MCF 10A (cell line): ENCODE data around the gene GPATCH2L. TPM values are rescaled to one million over a fixed set of nuclear protein-coding genes. Genes with fewer than 3 reads are reported as not detected.
A peak's percentile ranks its signal among the peaks of the same experiment; 100 is the strongest.

Experiments used
- BruUV-seq: library from RNA; stranded (reverse); fragments of 400-500 nt; replicated peaks from 2 replicates; lab custom pipeline; 2021; lab: Mats Ljungman, UMichigan
- CTCF ChIA-PET: fragments of 300-600 bp; sonication (Branson Sonifier 250); formaldehyde crosslinking; extraction: SDS; loops from one replicate; lab custom pipeline; 2021; ENCODE audit warnings: antibody characterized with exemption, inconsistent platforms; lab: Yijun Ruan, JAX
- POLR2A ChIA-PET: fragments of 300-600, 350-650 bp; sonication (Branson Sonifier 250); formaldehyde crosslinking; extraction: SDS; loops from one replicate; lab custom pipeline; 2020; ENCODE audit warnings: antibody characterized with exemption, inconsistent platforms; lab: Yijun Ruan, JAX
- DNase-seq: peaks from one replicate; pipeline ENCODE4 v3.0.0-alpha.2; 2018; ENCODE audit not compliant: unreplicated experiment
- H3K27ac Mint-ChIP-seq: one replicate; pipeline ENCODE4 v1.8.0; 2022; ENCODE audit warnings: mild to moderate bottlenecking, low read depth, mixed read lengths; ENCODE audit not compliant: unreplicated experiment
- H3K27me3 Mint-ChIP-seq: one replicate; pipeline ENCODE4 v1.8.0; 2022; ENCODE audit warnings: mixed read lengths; ENCODE audit not compliant: insufficient read depth, unreplicated experiment
- H3K36me3 Mint-ChIP-seq: one replicate; pipeline ENCODE4 v1.8.0; 2022; ENCODE audit warnings: mild to moderate bottlenecking, moderate library complexity, mixed read lengths; ENCODE audit not compliant: insufficient read depth, unreplicated experiment
- H3K4me1 Mint-ChIP-seq: one replicate; pipeline ENCODE4 v1.8.0; 2022; ENCODE audit warnings: mixed read lengths; ENCODE audit not compliant: insufficient read depth, unreplicated experiment
- H3K4me3 Mint-ChIP-seq: one replicate; pipeline ENCODE4 v1.8.0; 2022; ENCODE audit warnings: mild to moderate bottlenecking, moderate library complexity, mixed read lengths; ENCODE audit not compliant: unreplicated experiment
- H3K9me3 Mint-ChIP-seq: one replicate; pipeline ENCODE4 v1.8.0; 2022; ENCODE audit warnings: mixed read lengths; ENCODE audit not compliant: unreplicated experiment
- intact Hi-C: fragments of 100-400 bp; cut with micrococcal nuclease; formaldehyde crosslinking; loops from 2 replicates; pipeline ENCODE4 v1.14.1; 2022
- total RNA-seq: library from RNA; stranded (reverse); gene quantifications from 2 replicates; pipeline ENCODE4 v1.2.3, GENCODE V29; 2022
- TF ChIP-seq, protein P1 (sequence below): fragments of 200-600 bp; IDR thresholded peaks from one replicate; pipeline ENCODE4 v1.8.0; 2022; ENCODE audit warnings: antibody characterized with exemption, mild to moderate bottlenecking; ENCODE audit not compliant: unreplicated experiment

The GPATCH2L gene
- total RNA-seq, 1 experiment from 2014 or later = 57.4 TPM

- intact Hi-C loops = no loop called here
- H3K27ac Mint-ChIP-seq = peak overlapping the region; percentile 22
- H3K4me1 Mint-ChIP-seq = peaks cover 13% of the 10 kb centered on the region
- peaks cover 20% of the 10 kb centered on the region for H3K27me3 Mint-ChIP-seq
- peaks cover 8% of the 10 kb centered on the region for H3K9me3 Mint-ChIP-seq
- no peaks in the 10 kb centered on the region for H3K36me3 Mint-ChIP-seq
- H3K4me3 Mint-ChIP-seq = no peak overlapping the region
- DNase-seq = peak; percentile 91
- no TSS peak for BruUV-seq
- ChIA-PET POLR2A (no interaction called here), CTCF (interaction anchor here (0.6 to 1.1 kb wide), 3 partner anchors 48 to 62 kb away, joined by 3 to 5 read pairs (median 3); no protein-coding TSS in a partner anchor)
- TF ChIP-seq, protein P1, sequence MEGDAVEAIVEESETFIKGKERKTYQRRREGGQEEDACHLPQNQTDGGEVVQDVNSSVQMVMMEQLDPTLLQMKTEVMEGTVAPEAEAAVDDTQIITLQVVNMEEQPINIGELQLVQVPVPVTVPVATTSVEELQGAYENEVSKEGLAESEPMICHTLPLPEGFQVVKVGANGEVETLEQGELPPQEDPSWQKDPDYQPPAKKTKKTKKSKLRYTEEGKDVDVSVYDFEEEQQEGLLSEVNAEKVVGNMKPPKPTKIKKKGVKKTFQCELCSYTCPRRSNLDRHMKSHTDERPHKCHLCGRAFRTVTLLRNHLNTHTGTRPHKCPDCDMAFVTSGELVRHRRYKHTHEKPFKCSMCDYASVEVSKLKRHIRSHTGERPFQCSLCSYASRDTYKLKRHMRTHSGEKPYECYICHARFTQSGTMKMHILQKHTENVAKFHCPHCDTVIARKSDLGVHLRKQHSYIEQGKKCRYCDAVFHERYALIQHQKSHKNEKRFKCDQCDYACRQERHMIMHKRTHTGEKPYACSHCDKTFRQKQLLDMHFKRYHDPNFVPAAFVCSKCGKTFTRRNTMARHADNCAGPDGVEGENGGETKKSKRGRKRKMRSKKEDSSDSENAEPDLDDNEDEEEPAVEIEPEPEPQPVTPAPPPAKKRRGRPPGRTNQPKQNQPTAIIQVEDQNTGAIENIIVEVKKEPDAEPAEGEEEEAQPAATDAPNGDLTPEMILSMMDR = no peak
These were observed 42.4 kb upstream of the GPATCH2L start for GRCh38 chr14:76109087-76109880.

DNA sequence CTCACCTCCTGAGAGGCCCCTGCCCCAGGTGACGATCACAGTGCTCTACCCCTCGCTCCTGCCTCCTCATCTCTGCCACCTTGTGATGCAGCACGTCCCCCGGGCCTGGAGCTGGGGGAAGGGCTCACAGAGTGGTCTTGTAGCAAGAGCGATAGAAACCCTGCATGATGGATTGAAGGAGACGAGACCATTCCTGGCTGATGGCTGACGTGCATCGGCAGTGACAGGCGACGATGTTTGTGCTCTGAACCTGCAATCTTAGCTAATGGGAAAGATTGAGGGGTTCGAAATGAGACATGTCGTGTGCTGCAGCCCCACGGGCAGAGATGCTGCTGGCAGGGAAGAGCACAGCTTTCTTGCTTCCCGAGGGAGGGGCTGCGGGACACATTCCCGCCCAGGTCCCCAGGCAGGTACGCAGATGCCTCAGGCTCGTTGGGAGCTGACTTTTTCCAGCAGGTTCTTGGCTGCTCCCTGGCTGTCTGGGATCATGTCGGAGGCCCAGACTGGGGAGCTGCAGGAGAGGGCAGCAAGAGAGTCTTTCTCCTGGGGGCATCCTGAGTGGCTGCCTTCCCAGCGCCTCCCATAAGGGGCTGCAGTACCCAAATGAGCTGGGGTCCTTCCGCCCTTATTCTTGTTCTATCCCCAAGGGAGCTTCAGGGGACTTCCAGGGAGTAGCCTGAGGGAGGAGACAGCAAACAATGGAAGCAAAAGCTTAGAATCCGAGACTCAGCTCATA, 38.7 kb upstream of the GPATCH2L start:
- no TSS peak for BruUV-seq
- no peak for DNase-seq
- H3K9me3 Mint-ChIP-seq = peaks cover 8% of the 10 kb centered on the region
- TF ChIP-seq, protein P1 = no peak
- peaks cover 13% of the 10 kb centered on the region for H3K4me1 Mint-ChIP-seq
- ChIA-PET POLR2A (interaction anchor here (0.7 kb wide), 1 partner anchor 39 kb away, joined by 3 read pairs; no protein-coding TSS in a partner anchor), CTCF (interaction anchor here (0.6 kb wide), 1 partner anchor 21 kb away, joined by 3 read pairs; no protein-coding TSS in a partner anchor)
- H3K4me3 Mint-ChIP-seq = no peak overlapping the region
- intact Hi-C loops = no loop called here
- peaks cover 12% of the 10 kb centered on the region for H3K27me3 Mint-ChIP-seq
- H3K36me3 Mint-ChIP-seq = no peaks in the 10 kb centered on the region
- H3K27ac Mint-ChIP-seq = no peak overlapping the region

GRCh38 chr14:76113691-76114090, 38.0 kb upstream of the GPATCH2L start:
- CTCF ChIA-PET = interaction anchor here (0.6 to 1.0 kb wide), 2 partner anchors 22 to 535 kb away, joined by 3 read pairs; no protein-coding TSS in a partner anchor

More at GRCh38 chr14:76113691-76114090, 38.0 kb upstream of the GPATCH2L start:
- H3K4me1 Mint-ChIP-seq = peaks cover 8% of the 10 kb centered on the region
- intact Hi-C loops = no loop called here
- POLR2A ChIA-PET = interaction anchor here (0.7 kb wide), 1 partner anchor 39 kb away, joined by 3 read pairs; no protein-coding TSS in a partner anchor
- no TSS peak for BruUV-seq
- no peak overlapping the region for H3K27ac Mint-ChIP-seq
- TF ChIP-seq, protein P1 = no peak
- no peak for DNase-seq
- H3K27me3 Mint-ChIP-seq = peaks cover 12% of the 10 kb centered on the region
- H3K4me3 Mint-ChIP-seq = no peak overlapping the region
- H3K36me3 Mint-ChIP-seq = no peaks in the 10 kb centered on the region
- H3K9me3 Mint-ChIP-seq = peaks cover 2% of the 10 kb centered on the region
